ENCODE results near the gene SLCO2A1.
"Not testable (repeated sequence)": the region's sequence is repeated elsewhere in the genome, so short reads cannot be mapped to it uniquely, and the experiment has no call there.

GRCh38 chr3:134070281-134070680 lies 40.6 kb upstream of the SLCO2A1 start:
- not testable (repeated sequence) for TF ChIP-seq CTCF, POLR2A (IDR thresholded peaks at IDR 0.05)

All from Peyer's patch (tissue), 4 donors.